ENCODE data around the gene PRR15L. TPM values are rescaled to one million over a fixed set of nuclear protein-coding genes. Genes with fewer than 3 reads are reported as not detected.

Gene PRR15L
- total RNA-seq, 1 experiment from 2014 or later: not detected

- H2BK5ac ChIP-seq (ENCODE audit: insufficient read length, low read length): no peak overlapping the region
- H3K4me3 Mint-ChIP-seq: no peak overlapping the region
- no peak for TF ChIP-seq CTCF (conservative IDR thresholded peaks at IDR 0.05)
Measured at GRCh38 chr17:47937941-47938340, 19.7 kb downstream of the PRR15L start.

More at GRCh38 chr17:47937941-47938340, 19.7 kb downstream of the PRR15L start:
- H3K27me3 ChIP-seq (ENCODE audit: insufficient read depth, low read length): peaks cover 2% of the 10 kb centered on the region; the same call in 1 of the 2 replicates
- no peak overlapping the region for H3K4ac ChIP-seq (ENCODE audit: low read depth, low read length)
- no peak overlapping the region for H3T11ph ChIP-seq (ENCODE audit: low read length)
- H3K4me2 ChIP-seq (ENCODE audit: insufficient read depth, insufficient read length, low read length): no peak overlapping the region
- H3K23me2 ChIP-seq (ENCODE audit: insufficient read length, low read depth, low read length, poor library complexity, severe bottlenecking): peaks cover 9% of the 10 kb centered on the region
- no peak overlapping the region for H3K27ac ChIP-seq (ENCODE audit: insufficient read length, low read depth, low read length)
- H3K18ac ChIP-seq (ENCODE audit: insufficient read length, low read depth, low read length): no peak overlapping the region
- no peak overlapping the region for H3K23ac ChIP-seq (ENCODE audit: insufficient read length, low read depth, low read length)
- H4K91ac ChIP-seq (ENCODE audit: insufficient read length, low read depth, low read length): no peak overlapping the region
- H2BK120ac ChIP-seq (ENCODE audit: low read depth, low read length, poor library complexity, severe bottlenecking): no peak overlapping the region
- H4K8ac ChIP-seq (replicated peaks; ENCODE audit: insufficient read length, low read depth, low read length): no peak overlapping the region
- no peak overlapping the region for H2AFZ ChIP-seq (ENCODE audit: low read length)
- H3K9ac ChIP-seq (ENCODE audit: extremely low read depth, insufficient read length, low read length): no peak overlapping the region
- H3K79me1 ChIP-seq (ENCODE audit: insufficient read depth, low read depth, low read length, poor library complexity, severe bottlenecking): no peaks in the 10 kb centered on the region
- H3K56ac ChIP-seq (ENCODE audit: insufficient read length, low read depth, low read length): no peak overlapping the region
- Mint-ChIP-seq H3K4me1 (peaks cover 5 to 13% of the 10 kb centered on the region in 2 experiments; a peak in 3 of 4 replicates), H3K27ac (no peak overlapping the region), H3K27me3 (ENCODE audit: low read depth) (peaks cover 35% of the 10 kb centered on the region), H3K36me3 (ENCODE audit: insufficient read depth in 1 of 3, low read depth in 3 of 3) (peaks cover 0 to 3% (median 0%) of the 10 kb centered on the region in 3 experiments; a peak in 2 of 7 replicates), H3K9me3 (no peaks in the 10 kb centered on the region; a peak in 3 of 5 replicates)
- no peaks in the 10 kb centered on the region for H3K4me1 ChIP-seq (ENCODE audit: insufficient read depth, low read length)
- H4K5ac ChIP-seq (ENCODE audit: insufficient read length, low read depth, low read length): no peak overlapping the region
- H4K20me1 ChIP-seq (ENCODE audit: control insufficient read depth, insufficient read depth, insufficient read length): no peaks in the 10 kb centered on the region
- H2AK5ac ChIP-seq (ENCODE audit: insufficient read length, low read length): no peak overlapping the region
- H2BK15ac ChIP-seq (ENCODE audit: low read depth, low read length): no peak overlapping the region
- no peaks in the 10 kb centered on the region for H3K9me3 ChIP-seq (ENCODE audit: control insufficient read depth, low read depth, low read length)
- no peak overlapping the region for H3K14ac ChIP-seq (ENCODE audit: insufficient read depth, low read length)
- H2BK12ac ChIP-seq (ENCODE audit: insufficient read length, low read depth, low read length): no peak overlapping the region
- WGBS (ENCODE audit: extremely low coverage, insufficient read length, low lambda C conversion rate): no CpG with 5 or more reads among the region's 5 CpGs
- no peaks in the 10 kb centered on the region for H3K79me2 ChIP-seq (ENCODE audit: insufficient read depth, low read length)
- no peak overlapping the region for H2BK20ac ChIP-seq (ENCODE audit: low read depth, low read length, poor library complexity, severe bottlenecking)
- DNase-seq: no peak
